ENCODE data around the gene MRTFA. TPM values are rescaled to one million over a fixed set of nuclear protein-coding genes. Genes with fewer than 3 reads are reported as not detected.

MRTFA gene
- total and polyA plus RNA-seq, 9 of the 15 experiments (the other 6 are each of a cell fraction or from before 2014, with no cell fraction given): 0.84 to 21.1 (median 3.7) TPM

DNA sequence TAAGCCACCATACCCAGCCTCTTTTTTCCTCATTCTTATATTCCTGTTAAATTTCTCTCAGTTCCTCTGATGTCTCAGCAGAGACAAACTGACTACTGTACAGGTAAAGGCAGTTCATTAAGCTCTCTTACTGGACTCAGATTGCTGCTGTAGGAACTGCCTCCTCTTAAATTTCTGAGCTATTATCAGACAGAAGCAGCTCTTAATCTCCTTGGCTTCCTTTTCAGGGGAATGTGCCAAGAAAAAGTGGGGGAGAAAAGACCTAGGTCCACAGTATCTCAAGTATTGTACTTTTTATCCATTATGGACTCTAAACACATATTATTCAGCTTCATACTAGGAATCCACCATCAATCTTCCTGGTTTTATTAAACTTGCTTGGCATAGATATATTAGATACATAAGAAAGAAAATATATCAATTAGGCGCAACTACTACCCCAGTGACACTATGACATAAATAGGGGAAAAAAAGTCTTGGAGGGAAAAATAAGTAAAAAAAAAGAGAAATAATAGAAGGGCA, 26.1 kb downstream of the MRTFA start (continued):
- TF ChIP-seq, protein P1, sequence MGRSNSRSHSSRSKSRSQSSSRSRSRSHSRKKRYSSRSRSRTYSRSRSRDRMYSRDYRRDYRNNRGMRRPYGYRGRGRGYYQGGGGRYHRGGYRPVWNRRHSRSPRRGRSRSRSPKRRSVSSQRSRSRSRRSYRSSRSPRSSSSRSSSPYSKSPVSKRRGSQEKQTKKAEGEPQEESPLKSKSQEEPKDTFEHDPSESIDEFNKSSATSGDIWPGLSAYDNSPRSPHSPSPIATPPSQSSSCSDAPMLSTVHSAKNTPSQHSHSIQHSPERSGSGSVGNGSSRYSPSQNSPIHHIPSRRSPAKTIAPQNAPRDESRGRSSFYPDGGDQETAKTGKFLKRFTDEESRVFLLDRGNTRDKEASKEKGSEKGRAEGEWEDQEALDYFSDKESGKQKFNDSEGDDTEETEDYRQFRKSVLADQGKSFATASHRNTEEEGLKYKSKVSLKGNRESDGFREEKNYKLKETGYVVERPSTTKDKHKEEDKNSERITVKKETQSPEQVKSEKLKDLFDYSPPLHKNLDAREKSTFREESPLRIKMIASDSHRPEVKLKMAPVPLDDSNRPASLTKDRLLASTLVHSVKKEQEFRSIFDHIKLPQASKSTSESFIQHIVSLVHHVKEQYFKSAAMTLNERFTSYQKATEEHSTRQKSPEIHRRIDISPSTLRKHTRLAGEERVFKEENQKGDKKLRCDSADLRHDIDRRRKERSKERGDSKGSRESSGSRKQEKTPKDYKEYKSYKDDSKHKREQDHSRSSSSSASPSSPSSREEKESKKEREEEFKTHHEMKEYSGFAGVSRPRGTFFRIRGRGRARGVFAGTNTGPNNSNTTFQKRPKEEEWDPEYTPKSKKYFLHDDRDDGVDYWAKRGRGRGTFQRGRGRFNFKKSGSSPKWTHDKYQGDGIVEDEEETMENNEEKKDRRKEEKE (IDR thresholded peaks at IDR 0.05; ENCODE audit: borderline replicate concordance in 1 of 2, control insufficient read depth in 1 of 2, low read depth in 2 of 2, low read length in 1 of 2): no peak
- no peak for TF ChIP-seq TAF1 (IDR thresholded peaks at IDR 0.05; ENCODE audit: control insufficient read depth, extremely low read depth, insufficient read depth, low read length, severe bottlenecking)
- TF ChIP-seq CBX8 (IDR thresholded peaks at IDR 0.05; ENCODE audit: borderline replicate concordance, extremely low read depth, low read depth, low read length, poor library complexity, severe bottlenecking): no peak
- no peak for TF ChIP-seq CSDE1 (IDR thresholded peaks at IDR 0.05)
- no peak for TF ChIP-seq NFXL1 (CRISPR knock-in tag; IDR thresholded peaks at IDR 0.05)
- TF ChIP-seq, protein P2, sequence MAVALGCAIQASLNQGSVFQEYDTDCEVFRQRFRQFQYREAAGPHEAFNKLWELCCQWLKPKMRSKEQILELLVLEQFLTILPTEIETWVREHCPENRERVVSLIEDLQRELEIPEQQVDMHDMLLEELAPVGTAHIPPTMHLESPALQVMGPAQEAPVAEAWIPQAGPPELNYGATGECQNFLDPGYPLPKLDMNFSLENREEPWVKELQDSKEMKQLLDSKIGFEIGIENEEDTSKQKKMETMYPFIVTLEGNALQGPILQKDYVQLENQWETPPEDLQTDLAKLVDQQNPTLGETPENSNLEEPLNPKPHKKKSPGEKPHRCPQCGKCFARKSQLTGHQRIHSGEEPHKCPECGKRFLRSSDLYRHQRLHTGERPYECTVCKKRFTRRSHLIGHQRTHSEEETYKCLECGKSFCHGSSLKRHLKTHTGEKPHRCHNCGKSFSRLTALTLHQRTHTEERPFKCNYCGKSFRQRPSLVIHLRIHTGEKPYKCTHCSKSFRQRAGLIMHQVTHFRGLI (CRISPR knock-in tag; IDR thresholded peaks at IDR 0.05): no peak
- peak; percentile 16; the same call in 1 of the 2 replicates for TF ChIP-seq SMARCA4 (IDR thresholded peaks at IDR 0.05)
- TF ChIP-seq ZZZ3 (IDR thresholded peaks at IDR 0.05): no peak
